HG03097 (cell line): ENCODE measurements around the gene PDLIM5.

Source experiments
- ATAC-seq: cut with Tn5 transposase; IDR thresholded peaks from one replicate; pipeline ENCODE4 v1.9.1; 2021; ENCODE audit not compliant: unreplicated experiment, low FRiP score

The PDLIM5 gene

GRCh38 chr4:94420356-94420755, 31.4 kb upstream of the PDLIM5 start:
- ATAC-seq: no peak

GRCh38 chr4:94426783-94427182, 25.0 kb upstream of the PDLIM5 start:
- no peak for ATAC-seq

- no peak for ATAC-seq
Measured at GRCh38 chr4:94428884-94429283, 22.9 kb upstream of the PDLIM5 start.

- ATAC-seq: no peak
Measured at GRCh38 chr4:94430406-94430805, 21.3 kb upstream of the PDLIM5 start.

GRCh38 chr4:94431388-94431787, 20.4 kb upstream of the PDLIM5 start:
- ATAC-seq: no peak

GRCh38 chr4:94434505-94434904, 17.2 kb upstream of the PDLIM5 start:
- ATAC-seq: no peak

- no peak for ATAC-seq
Measured at GRCh38 chr4:94435874-94436273, 15.9 kb upstream of the PDLIM5 start.

- ATAC-seq: no peak
Measured at GRCh38 chr4:94436512-94436911, 15.2 kb upstream of the PDLIM5 start.

- ATAC-seq: no peak
Measured at GRCh38 chr4:94439606-94440005, 12.1 kb upstream of the PDLIM5 start.

- no peak for ATAC-seq
Measured at GRCh38 chr4:94441838-94442237, 9.9 kb upstream of the PDLIM5 start.

GRCh38 chr4:94442251-94442650, 9.5 kb upstream of the PDLIM5 start:
- ATAC-seq: no peak

GRCh38 chr4:94446386-94446785, 5.4 kb upstream of the PDLIM5 start:
- ATAC-seq: no peak

GRCh38 chr4:94447754-94448411, 3.9 kb upstream of the PDLIM5 start:
- no peak for ATAC-seq

- ATAC-seq: no peak
Measured at GRCh38 chr4:94448815-94449375, 2.8 kb upstream of the PDLIM5 start.

GRCh38 chr4:94451051-94451694, 569 bp upstream of the PDLIM5 start:
- ATAC-seq: no peak

- ATAC-seq: peak; percentile 27
Measured at GRCh38 chr4:94452476-94453371, 982 bp downstream of the PDLIM5 start.

- no peak for ATAC-seq
Measured at GRCh38 chr4:94453391-94453963, 1.7 kb downstream of the PDLIM5 start.

GRCh38 chr4:94454405-94454804, 2.7 kb downstream of the PDLIM5 start:
- ATAC-seq: no peak

GRCh38 chr4:94455081-94455480, 3.3 kb downstream of the PDLIM5 start:
- no peak for ATAC-seq

GRCh38 chr4:94457692-94458106, 6.0 kb downstream of the PDLIM5 start:
- no peak for ATAC-seq

- ATAC-seq: no peak
Measured at GRCh38 chr4:94458682-94459081, 6.9 kb downstream of the PDLIM5 start.
